Mammary epithelial cell (primary cell): ENCODE measurements around the gene ADARB2.

Experiments
- EZH2 ChIP-seq: IDR thresholded peaks from 2 replicates; pipeline ENCODE4 v1.6.1; 2012; ENCODE audit warnings: low read length, inconsistent platforms, borderline replicate concordance
- TF ChIP-seq, protein P1 (sequence below), 2 donors: IDR thresholded peaks in 1 of 2; conservative IDR thresholded peaks in 1 of 2; 2 replicates each; pipeline ENCODE4 v1.5.1; 2011 to 2012; ENCODE audit warnings: inconsistent platforms in 2 of 2, low read length in 2 of 2, mild to moderate bottlenecking in 2 of 2, control low read depth in 1 of 2, low read depth in 1 of 2; ENCODE audit not compliant: insufficient read depth in 1 of 2; ENCODE audit errors: extremely low read depth in 1 of 2

DNA sequence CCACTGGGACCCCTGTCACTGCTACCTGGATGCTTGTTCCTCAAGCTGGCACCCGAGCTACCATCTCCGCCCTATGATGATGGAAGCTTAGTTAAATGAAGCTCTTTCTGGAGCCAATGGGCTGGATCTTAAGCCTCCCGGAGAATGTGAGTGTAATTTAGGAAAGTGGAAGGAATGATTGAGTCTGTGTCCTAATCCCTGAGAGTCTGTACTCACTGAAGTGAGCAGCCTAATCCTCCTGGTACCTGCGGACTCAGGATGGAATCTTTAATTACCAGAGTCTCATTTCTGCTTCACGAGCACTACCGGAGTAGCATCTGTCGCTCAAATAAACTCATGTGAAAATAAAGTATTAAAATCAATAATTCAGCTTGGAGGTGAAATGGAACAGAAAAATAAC lies 425.6 kb downstream of the ADARB2 start:
- TF ChIP-seq, protein P1, sequence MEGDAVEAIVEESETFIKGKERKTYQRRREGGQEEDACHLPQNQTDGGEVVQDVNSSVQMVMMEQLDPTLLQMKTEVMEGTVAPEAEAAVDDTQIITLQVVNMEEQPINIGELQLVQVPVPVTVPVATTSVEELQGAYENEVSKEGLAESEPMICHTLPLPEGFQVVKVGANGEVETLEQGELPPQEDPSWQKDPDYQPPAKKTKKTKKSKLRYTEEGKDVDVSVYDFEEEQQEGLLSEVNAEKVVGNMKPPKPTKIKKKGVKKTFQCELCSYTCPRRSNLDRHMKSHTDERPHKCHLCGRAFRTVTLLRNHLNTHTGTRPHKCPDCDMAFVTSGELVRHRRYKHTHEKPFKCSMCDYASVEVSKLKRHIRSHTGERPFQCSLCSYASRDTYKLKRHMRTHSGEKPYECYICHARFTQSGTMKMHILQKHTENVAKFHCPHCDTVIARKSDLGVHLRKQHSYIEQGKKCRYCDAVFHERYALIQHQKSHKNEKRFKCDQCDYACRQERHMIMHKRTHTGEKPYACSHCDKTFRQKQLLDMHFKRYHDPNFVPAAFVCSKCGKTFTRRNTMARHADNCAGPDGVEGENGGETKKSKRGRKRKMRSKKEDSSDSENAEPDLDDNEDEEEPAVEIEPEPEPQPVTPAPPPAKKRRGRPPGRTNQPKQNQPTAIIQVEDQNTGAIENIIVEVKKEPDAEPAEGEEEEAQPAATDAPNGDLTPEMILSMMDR (conservative IDR thresholded peaks at IDR 0.05 in 1 of 2, IDR thresholded peaks at IDR 0.05 in 1 of 2; ENCODE audit: extremely low read depth in 1 of 2, insufficient read depth in 1 of 2, low read depth in 1 of 2, low read length in 2 of 2): no peak
- TF ChIP-seq EZH2: no peak
